ENCODE results near the gene EXOC3L4.
A peak's percentile ranks its signal among the peaks of the same experiment; 100 is the strongest.

EXOC3L4 gene

DNA sequence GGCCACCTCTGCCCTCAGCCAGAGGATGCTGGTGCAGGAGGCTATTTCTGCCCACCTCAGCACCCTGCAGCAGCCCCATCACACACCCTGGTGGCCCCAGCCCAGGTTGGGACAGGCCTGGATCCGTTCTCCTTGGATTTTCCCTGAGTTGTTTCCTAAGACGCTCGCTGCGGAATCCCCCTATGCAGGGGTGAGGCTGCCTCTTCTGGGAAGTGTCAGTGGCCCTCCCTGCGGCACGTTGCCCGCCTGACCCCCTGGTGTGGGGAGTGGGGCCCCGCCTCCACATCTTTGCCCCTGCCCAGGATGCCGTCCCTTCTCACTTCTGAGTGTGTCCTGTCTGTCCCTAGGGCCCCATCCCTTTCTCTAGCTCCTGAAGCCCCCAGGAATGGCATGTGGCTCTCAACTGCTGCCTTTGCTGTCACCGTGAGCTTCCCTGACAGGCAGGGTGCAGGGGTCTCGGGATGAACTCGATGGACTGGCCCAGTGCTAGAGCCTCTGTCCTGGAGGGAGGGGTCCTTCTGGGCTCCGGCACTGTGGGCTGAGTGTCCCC lies 594 bp upstream of the EXOC3L4 start:
- no peak for DNase-seq

- no peak for DNase-seq
These were observed 769 bp downstream of the EXOC3L4 start for GRCh38 chr14:103095210-103095778.

DNA sequence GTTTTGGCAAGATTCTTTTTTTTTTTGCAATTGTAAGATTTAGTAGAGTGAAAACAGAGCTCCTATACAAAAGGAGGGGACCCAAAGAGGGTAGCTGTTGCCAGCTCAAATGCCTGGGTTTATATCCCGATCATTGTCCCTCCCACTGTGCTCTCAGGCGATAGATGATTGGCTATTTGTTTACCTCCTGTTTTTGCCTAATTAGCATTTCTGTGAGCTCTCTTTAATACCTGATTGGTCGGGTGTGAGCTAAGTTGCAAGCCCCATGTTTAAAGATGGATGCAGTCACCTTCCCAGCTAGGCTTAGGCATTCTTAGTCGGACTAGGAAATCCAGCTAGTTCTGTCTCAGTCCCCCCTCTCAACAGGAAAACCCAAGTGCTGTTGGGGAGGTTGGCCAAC lies 1.9 kb downstream of the EXOC3L4 start:
- no peak for DNase-seq

DNA sequence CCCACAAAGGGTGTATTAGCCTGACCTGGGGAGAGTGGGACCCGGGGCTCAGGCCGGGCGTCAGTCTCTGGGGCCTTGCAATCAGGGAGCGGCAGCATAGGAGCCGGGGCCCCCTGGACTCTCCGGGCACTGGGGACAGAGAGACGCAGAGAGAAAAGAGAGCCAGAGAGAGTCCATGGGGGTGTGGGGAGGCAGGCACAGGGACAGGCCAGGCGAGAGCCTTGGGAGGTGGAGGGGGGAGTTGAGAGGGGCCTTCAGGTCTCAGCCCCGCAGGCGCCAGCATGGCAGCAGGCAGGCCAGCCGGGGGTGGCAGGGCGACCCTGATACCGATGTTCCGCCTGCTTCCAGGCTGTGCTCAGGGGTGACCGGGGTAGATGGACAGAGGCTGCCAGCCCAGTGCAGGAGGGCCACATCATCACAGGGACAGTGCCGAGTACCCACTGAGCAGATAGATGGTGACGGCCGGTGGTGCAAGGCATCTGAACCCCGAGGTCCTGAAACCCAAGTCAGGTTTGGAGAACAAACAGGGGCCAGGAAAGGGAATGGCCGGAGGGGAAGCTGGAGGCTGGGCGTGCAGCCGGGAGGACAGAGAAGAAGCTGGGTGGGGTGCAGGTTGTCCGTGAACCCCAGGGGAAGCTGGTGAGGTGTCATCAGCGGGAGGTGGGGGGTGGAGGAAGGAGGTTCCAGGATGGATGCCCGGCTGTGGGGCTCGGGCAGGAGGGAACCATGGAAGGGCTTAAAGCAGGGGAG lies 2.9 kb downstream of the EXOC3L4 start:
- no peak for DNase-seq

DNA sequence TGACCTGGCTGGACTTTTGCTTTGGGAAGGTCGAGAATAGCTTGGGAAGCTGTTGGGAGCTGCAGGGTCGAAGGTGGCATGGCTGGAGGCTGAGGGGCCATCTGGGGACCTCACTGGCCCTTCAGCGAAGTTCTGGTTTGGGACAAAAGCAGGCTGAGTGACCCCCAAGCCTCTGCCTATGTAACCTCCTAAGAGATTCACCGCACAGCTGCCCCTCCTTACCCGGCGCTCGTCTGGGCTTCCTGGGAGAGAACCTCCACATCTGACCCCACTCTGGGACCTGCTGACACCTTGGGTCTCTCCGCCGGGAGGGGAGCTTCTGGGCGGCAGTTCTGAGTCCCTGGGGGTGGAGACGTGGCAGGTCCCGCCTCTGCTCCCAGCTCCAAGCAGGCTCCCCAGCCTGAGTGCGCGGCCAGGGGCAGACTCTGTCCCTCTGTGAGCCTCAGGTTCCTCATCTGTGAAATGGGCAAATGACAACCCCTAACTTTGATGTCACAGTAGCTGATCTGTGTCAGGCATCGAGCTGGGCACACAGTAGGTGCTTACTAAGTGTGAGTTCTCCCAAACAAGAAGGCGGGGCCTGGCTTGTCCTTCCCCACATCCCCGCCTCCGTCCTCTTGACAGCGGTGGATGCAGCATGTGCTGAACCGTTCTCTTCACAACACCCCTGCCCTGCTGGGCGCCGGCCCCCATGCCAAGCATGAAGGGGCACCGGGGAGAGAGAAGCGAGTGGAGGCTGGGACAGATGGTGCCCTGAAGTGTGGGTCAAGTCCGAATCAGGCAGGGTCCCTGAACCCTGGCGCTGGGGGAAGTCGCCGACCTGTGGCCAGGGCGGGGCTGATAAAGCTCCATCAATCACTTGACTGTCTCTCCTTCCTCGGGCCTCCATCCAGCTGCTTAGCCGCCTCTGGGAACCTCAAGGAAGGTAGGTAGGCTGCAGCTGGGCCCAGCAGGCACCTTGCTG lies 3.8 kb downstream of the EXOC3L4 start:
- DNase-seq, result no peak

- no peak for DNase-seq
These were observed 4.7 kb downstream of the EXOC3L4 start for GRCh38 chr14:103099081-103099732.

DNA sequence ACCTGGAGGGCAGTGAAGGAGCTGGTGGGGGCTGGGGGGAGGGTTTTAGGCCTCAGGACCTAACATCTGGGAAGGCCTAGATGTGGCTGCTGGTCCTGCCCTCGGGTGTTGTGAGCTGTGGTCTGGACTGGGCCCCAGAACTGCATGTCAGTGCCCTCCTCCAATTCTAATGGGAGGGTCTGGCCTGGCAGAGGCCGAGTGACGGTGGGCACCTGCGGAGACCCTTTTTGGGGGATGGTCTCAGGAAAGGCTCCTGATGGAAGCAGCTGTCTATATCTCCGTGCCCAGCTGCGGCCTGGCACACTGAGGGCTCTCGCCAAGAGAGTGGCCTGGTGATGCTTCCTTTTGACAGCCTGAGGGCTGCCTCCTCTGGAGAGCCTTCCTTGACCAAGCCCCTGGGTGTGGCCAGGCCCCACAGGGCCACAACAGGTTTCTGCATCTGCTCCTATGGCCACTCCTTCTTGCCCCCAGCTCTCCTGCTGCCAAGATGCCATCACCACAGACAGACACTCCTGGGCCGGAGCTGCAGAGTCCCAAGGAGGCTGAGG lies 5.3 kb downstream of the EXOC3L4 start:
- DNase-seq, result no peak

DNA sequence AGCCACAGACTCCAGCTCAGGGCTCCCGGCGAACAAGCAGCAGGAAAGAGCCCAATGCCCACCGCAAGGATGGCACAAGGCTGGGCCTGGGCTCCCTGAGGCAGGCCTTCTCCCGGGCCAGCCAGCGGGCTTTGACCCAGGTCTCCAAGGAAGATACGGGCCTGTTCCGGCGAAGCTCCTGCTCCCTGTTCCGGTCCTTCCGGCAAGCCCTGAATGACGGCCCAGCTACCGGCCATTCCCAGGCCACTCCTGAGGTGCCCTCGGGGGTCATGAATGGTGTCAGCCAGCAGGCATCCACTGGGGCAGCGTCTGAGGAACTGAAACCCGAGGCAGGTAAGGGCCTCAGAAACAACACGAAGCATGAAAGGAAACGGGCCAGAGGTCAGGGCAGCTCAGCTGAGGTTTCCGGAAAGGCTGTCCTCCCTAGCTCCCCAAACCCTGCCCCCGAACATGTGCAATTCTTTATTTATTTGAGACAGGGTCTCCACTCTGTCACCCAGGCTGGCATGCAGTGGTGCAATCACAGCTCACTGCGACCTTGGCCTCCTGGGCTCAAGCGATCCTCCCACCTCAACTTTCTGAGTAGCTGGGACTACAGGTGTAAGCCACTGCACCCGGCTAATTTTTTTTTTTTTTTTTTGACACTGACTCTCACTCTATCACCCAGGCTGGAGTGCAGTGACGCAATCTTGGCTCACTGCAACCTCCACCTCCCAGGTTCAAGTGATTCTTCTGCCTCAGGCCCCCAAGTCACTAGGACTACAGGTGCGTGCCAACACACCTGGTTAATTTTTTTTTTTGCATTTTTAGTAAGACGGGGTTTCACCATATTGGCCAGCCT lies 6.0 kb downstream of the EXOC3L4 start:
- DNase-seq, result no peak

GRCh38 chr14:103101257-103101962 lies 6.9 kb downstream of the EXOC3L4 start:
- DNase-seq, result no peak

- DNase-seq, result no peak
These were observed 7.6 kb downstream of the EXOC3L4 start for GRCh38 chr14:103101963-103102688.

DNA sequence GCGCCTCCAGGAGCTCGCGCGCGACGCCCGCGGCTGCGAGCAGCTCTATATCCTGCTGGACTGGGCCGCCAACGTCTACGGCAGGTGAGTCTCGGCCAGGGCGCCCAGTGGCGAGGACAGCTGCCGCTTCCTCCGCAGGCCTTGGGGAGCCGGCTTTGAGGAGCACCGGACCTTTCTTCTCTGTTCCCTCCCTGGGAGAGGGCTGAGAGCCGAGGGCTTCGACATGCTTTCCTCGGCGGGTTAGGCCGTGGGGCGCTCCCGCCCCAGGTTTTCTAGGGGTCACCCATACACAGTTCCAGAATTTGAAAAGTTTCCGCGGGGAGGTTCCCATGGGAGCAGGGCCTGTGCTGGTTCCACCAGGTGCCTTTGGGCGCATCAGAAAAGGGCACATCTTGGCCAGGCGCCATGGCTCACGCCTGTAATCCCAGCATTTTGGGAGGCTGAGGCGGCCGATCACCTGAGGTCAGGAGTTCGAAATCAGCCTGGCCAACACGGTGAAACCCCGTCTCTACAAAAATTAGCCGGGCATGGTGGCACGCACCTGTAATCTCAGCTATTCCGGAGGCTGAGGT lies 8.2 kb downstream of the EXOC3L4 start:
- no peak for DNase-seq

DNA sequence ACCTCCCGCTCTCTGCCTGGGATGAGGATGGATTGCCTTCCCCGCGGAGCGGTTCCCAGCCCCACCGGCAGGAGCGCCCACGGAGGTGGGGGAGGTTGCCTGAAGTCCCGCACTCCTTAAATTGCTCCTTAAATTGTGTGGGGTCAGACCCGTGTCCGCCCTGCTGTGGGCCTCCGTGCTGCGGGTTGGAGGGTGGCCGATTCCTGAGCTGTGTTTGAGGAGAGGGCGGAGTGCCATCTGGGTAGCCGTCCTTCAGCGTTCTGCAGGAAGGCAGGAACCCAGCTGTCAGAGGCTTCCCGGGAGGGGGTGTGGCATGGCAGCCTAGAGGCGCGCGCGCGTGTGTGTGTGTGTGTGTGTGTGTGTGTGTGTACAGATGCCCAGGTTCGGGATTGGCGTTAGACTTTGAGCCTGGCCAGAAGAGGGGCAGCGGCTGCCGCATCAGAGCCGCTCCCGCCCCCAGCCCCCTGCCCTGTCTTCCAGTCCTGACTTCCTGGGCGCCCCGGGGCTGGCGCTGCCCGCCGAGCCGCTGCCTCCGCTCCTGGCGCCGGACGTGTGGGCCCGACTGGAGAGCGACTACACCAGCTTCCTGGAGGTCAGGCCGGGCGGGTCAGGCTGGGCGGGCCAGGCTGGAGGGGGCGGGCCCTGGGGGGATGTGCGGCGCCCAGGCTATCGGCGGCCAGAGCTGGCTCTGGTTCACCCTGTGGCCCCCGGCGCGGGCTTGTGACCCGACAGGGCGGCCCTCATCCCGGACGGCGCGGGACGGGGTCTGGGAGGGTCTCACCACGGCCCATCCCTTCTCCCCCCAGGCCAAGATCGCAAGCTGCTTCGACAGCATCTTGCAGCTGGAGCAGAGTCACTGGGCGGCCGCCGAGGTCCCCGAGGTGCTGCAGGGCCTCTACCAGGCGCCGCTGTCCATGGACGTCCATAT lies 9.2 kb downstream of the EXOC3L4 start:
- DNase-seq, result peak; percentile 74

DNA sequence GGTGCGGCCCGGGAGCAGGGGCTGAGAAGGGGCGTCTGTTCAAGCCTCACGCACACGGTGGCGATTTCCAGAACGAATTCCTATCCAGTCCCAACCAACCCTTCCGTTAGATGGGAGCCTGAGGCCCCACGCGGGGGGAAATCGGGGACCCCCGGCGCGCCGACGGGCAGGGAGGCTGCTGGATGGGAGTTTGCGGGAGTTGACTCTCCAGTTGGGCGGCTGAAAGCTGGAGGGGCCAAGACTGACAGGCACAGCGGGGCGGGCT lies 9.8 kb downstream of the EXOC3L4 start:
- no peak for DNase-seq

- peak; percentile 81 for DNase-seq
These were observed 10.3 kb downstream of the EXOC3L4 start for GRCh38 chr14:103104654-103105452.

GRCh38 chr14:103105580-103106150 lies 11.1 kb downstream of the EXOC3L4 start:
- DNase-seq, result peak; percentile 73

DNA sequence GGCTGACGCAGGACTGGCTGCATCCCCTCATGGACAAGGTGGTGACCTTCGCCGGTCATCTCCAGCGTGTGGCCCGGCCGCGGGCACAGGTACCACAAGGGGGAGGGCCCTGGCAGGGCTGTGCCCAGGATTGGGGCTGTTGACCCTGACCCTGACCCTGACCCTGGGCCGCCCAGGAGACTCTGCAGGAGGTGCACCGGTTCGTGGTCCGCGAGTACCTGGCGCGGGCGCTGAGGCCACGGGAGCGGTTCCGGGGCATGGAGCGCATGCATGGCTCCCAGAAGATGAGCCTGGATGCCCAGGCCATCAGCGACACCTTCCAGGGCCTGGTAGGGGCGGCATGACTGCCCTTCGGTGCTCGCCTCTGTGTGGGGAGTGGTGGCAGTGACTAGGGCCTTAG lies 12.9 kb downstream of the EXOC3L4 start:
- no peak for DNase-seq

DNA sequence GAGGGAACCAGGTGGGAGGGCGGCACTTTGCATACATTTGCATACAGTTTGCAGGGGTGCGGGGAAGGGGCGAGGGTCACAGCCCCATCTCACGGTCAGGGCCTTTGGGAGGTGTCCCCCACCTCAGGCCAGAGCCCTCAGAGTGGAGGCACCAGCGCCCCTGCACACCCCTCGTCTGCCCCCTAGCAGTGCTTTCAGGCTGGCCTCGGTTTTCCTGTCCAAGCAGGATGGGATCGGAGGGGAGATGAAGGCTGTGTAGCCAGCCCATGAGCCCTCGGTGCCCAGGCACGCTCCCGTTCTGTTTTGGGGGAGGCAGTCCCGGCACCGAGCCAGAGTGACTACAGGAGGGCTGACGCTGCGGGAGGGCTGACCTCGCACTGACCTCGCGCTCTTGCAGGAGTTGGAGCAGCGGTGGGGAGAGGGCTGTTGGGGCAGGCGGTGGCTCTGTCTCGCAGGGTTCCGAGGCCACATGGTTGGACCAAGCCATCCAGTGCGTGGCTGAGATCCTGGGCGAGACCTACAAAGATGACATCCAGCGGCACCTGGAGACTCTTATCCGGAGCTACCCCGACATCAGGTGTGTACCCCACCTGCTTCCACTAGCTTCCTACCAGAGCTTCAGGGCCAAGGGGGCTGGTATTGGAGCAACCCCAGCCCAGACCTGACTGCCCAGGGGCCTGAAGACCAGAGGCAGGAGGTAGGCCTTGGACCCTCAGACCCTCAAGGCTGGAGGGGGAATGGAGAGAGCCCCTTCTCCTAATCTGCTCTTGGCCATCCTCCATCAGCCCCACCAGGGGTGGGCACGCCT lies 13.6 kb downstream of the EXOC3L4 start:
- DNase-seq, result no peak
